Liver (tissue), 9 donors: ENCODE data around the gene INSR. TPM values are rescaled to one million over a fixed set of nuclear protein-coding genes. Genes with fewer than 3 reads are reported as not detected.

ENCODE experiments used
- DNase-seq: peaks from one replicate; pipeline ENCODE4 v3.0.0-alpha.2; 2017; ENCODE audit warnings: low spot score
- H3K27ac ChIP-seq, 2 donors: one replicate each; pipeline ENCODE4 v1.7.0; 2013; ENCODE audit warnings: inconsistent platforms in 2 of 2, low read length in 2 of 2, control low read depth in 1 of 2, low read depth in 1 of 2, mild to moderate bottlenecking in 1 of 2
- H3K27me3 ChIP-seq, 4 donors: one replicate each; pipeline versions ENCODE4 v1.6.1 to v1.7.0; 2013; ENCODE audit warnings: low read length in 3 of 4, inconsistent platforms in 1 of 4, mild to moderate bottlenecking in 1 of 4, moderate library complexity in 1 of 4; ENCODE audit not compliant: control insufficient read depth in 4 of 4, insufficient read depth in 4 of 4
- H3K36me3 ChIP-seq, 4 donors: one replicate each; pipeline versions ENCODE4 v1.6.1 to v1.7.0; 2013; ENCODE audit warnings: low read length in 3 of 4, mild to moderate bottlenecking in 3 of 4, low read depth in 1 of 4, moderate library complexity in 1 of 4; ENCODE audit not compliant: control insufficient read depth in 4 of 4, insufficient read depth in 3 of 4
- H3K4me1 ChIP-seq, 4 donors: one replicate each; pipeline versions ENCODE4 v1.6.1 to v1.7.0; 2013; ENCODE audit warnings: low read length in 3 of 4, mild to moderate bottlenecking in 3 of 4, moderate library complexity in 1 of 4; ENCODE audit not compliant: control insufficient read depth in 4 of 4, insufficient read depth in 4 of 4
- H3K4me3 ChIP-seq, 3 donors: one replicate each; pipeline versions ENCODE4 v1.6.1 to v1.7.0; 2013; ENCODE audit warnings: low read length in 3 of 3, control low read depth in 1 of 3, low read depth in 1 of 3, mild to moderate bottlenecking in 1 of 3
- H3K9ac ChIP-seq, 2 donors: one replicate each; pipeline ENCODE4 v1.7.0; 2013; ENCODE audit warnings: low read length in 2 of 2, mild to moderate bottlenecking in 2 of 2, moderate library complexity in 2 of 2, control low read depth in 1 of 2, low read depth in 1 of 2
- H3K9me3 ChIP-seq, 4 donors: one replicate each; pipeline versions ENCODE4 v1.6.1 to v1.7.0; 2013; ENCODE audit warnings: low read length in 3 of 4; ENCODE audit not compliant: control insufficient read depth in 4 of 4
- CTCF ChIP-seq: fragments of 150-350 bp; IDR thresholded peaks from 2 replicates; pipeline ENCODE4 v1.5.1; 2017; ENCODE audit warnings: improper control_type of control experiment, low read depth, low read length; ENCODE audit not compliant: missing input control
- EGR1 ChIP-seq, 2 donors: IDR thresholded peaks; 2 replicates each; pipeline ENCODE4 v1.6.1; 2016 to 2018; ENCODE audit warnings: antibody characterized with exemption in 2 of 2, low read depth in 2 of 2
- FOXA1 ChIP-seq: IDR thresholded peaks from 2 replicates; pipeline ENCODE4 v1.6.1; 2016; ENCODE audit warnings: antibody characterized with exemption
- FOXA2 ChIP-seq: IDR thresholded peaks from 2 replicates; pipeline ENCODE4 v1.6.1; 2016; ENCODE audit warnings: antibody characterized with exemption
- GABPA ChIP-seq, 2 donors: IDR thresholded peaks in 1 of 2; conservative IDR thresholded peaks in 1 of 2; 2 replicates each; pipeline ENCODE4 v1.6.1; 2016; ENCODE audit warnings: antibody characterized with exemption in 2 of 2, mild to moderate bottlenecking in 1 of 2, moderate library complexity in 1 of 2
- HNF4A ChIP-seq, 2 donors: conservative IDR thresholded peaks; 2 replicates each; pipeline ENCODE4 v1.6.1; 2016; ENCODE audit warnings: antibody characterized with exemption in 2 of 2, mild to moderate bottlenecking in 2 of 2
- HNF4G ChIP-seq: IDR thresholded peaks from 2 replicates; pipeline ENCODE4 v1.6.1; 2016; ENCODE audit warnings: antibody characterized with exemption
- JUND ChIP-seq, 2 donors: IDR thresholded peaks; 2 replicates each; pipeline ENCODE4 v1.6.1; 2016; ENCODE audit warnings: antibody characterized with exemption in 2 of 2
- NR2F2 ChIP-seq: IDR thresholded peaks from 2 replicates; pipeline ENCODE4 v1.6.1; 2016; ENCODE audit warnings: antibody characterized with exemption
- RAD21 ChIP-seq, 2 donors: IDR thresholded peaks; 2 replicates each; pipeline ENCODE4 v1.6.1; 2016; ENCODE audit warnings: antibody characterized with exemption in 2 of 2, mild to moderate bottlenecking in 2 of 2
- REST ChIP-seq: IDR thresholded peaks from 2 replicates; pipeline ENCODE4 v1.6.1; 2016; ENCODE audit warnings: antibody characterized with exemption, mild to moderate bottlenecking
- RXRA ChIP-seq, 2 donors: IDR thresholded peaks; 2 replicates each; pipeline ENCODE4 v1.6.1; 2017 to 2018; ENCODE audit warnings: antibody characterized with exemption in 2 of 2, mild to moderate bottlenecking in 1 of 2
- SP1 ChIP-seq: IDR thresholded peaks from 2 replicates; pipeline ENCODE4 v1.6.1; 2018; ENCODE audit warnings: antibody characterized with exemption, mild to moderate bottlenecking
- TAF1 ChIP-seq: conservative IDR thresholded peaks from 2 replicates; pipeline ENCODE4 v1.6.1; 2016; ENCODE audit warnings: antibody characterized with exemption, mild to moderate bottlenecking
- YY1 ChIP-seq: IDR thresholded peaks from 2 replicates; pipeline ENCODE4 v1.6.1; 2016; ENCODE audit warnings: antibody characterized with exemption, mild to moderate bottlenecking
- ZBTB33 ChIP-seq: IDR thresholded peaks from 2 replicates; pipeline ENCODE4 v1.6.1; 2016; ENCODE audit warnings: antibody characterized with exemption
- WGBS: extraction: QIAGEN DNeasy Blood & Tissue Kit; methylation state at CpG from one replicate; pipeline ENCODE4 v1.1.7; 2013; 5-methylcytosine and 5-hydroxymethylcytosine counted together
- polyA plus RNA-seq, 2 donors: library from polyadenylated mRNA; stranded (reverse) in 1 of 2; unstranded in 1 of 2; fragments of 200-250 nt in 1 of 2; fragments of >200 nt in 1 of 2; fragmentation: Nextera tagmentation in 1 of 2; extraction: Ambion mirVana in 1 of 2; gene quantifications; one replicate each; pipeline versions ENCODE4 v1.2.1 to v1.2.3, GENCODE V29; 2013 to 2015
- total RNA-seq, 2 donors: library from RNA; depleted of rRNA; stranded (reverse); fragments of >200 nt; gene quantifications; one replicate each; pipeline ENCODE4 v1.2.3, GENCODE V29; 2014
- TF ChIP-seq, protein P1 (sequence below): IDR thresholded peaks from 2 replicates; pipeline ENCODE4 v1.6.1; 2016; ENCODE audit warnings: antibody characterized with exemption
- TF ChIP-seq, protein P2 (sequence below): IDR thresholded peaks from 2 replicates; pipeline ENCODE4 v1.6.1; 2016; ENCODE audit warnings: antibody characterized with exemption
- donor health status: healthy.
- donor health status: healthy.
- donor health status: healthy.
- donor health status: healthy.
- donor health status: healthy.

INSR gene
- total and polyA plus RNA-seq, 4 donors, result 16.5 to 97.5 (median 50.8) TPM

DNA sequence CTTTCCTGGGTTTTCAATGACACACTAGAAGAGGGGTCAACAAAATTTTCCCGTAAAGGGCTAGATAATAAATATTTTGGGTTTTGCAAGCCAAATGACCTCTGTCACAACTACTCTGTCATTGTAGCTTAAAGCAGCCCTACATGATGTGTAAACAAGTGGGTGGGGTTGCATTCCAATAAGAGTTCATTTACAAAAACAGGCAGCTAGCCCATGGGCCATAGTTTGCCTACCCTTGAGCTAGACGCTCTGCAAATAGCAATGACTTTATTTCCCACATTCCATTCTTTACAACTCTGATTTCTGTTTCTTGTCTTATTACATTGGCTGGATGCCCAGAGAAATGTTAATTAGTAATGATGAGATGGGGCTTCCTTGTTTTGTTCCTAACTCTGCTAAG is 148.7 kb downstream of the INSR start:
- Histone ChIP-seq H3K27ac (peak overlapping the region; percentile 79 to 84), H3K9me3 (no peaks in the 10 kb centered on the region), H3K4me3 (no peak overlapping the region), H3K9ac (peak overlapping the region in 1 of 2 donors; percentile 46), H3K27me3 (no peaks in the 10 kb centered on the region), H3K4me1 (peaks cover 0 to 13% (median 1%) of the 10 kb centered on the region in 4 donors), H3K36me3 (peaks cover 9 to 25% (median 13%) of the 10 kb centered on the region in 4 donors)
- no peak for DNase-seq
- WGBS, result 25% methylated on average over 2 of the region's 2 CpGs
- TF ChIP-seq TAF1, result no peak
- TF ChIP-seq ZBTB33, result peak; percentile 85
- peak; percentile 85 to 91 for TF ChIP-seq HNF4A (conservative IDR thresholded peaks at IDR 0.05)
- TF ChIP-seq FOXA1, result peak; percentile 92
- peak; percentile 70 for TF ChIP-seq REST
- peak; percentile 75 to 95 for TF ChIP-seq JUND (IDR thresholded peaks at IDR 0.05)
- TF ChIP-seq SP1, result peak; percentile 94
- TF ChIP-seq RXRA (IDR thresholded peaks at IDR 0.05), result peak; percentile 95 to 97
- peak; percentile 88 for TF ChIP-seq NR2F2
- peak in 1 of 2 donors; percentile 37 for TF ChIP-seq EGR1 (IDR thresholded peaks at IDR 0.05; ENCODE audit: low read depth in 2 of 2)
- TF ChIP-seq, protein P1, sequence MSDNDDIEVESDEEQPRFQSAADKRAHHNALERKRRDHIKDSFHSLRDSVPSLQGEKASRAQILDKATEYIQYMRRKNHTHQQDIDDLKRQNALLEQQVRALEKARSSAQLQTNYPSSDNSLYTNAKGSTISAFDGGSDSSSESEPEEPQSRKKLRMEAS, result peak; percentile 65
- TF ChIP-seq YY1, result peak; percentile 75
- peak; percentile 95 for TF ChIP-seq FOXA2
- peak in 1 of 2 donors; percentile 47 for TF ChIP-seq GABPA (IDR thresholded peaks at IDR 0.05 in 1 of 2, conservative IDR thresholded peaks at IDR 0.05 in 1 of 2)
- TF ChIP-seq, protein P2, sequence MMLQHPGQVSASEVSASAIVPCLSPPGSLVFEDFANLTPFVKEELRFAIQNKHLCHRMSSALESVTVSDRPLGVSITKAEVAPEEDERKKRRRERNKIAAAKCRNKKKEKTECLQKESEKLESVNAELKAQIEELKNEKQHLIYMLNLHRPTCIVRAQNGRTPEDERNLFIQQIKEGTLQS, result no peak
- TF ChIP-seq CTCF, result no peak
- peak; percentile 28 to 35 for TF ChIP-seq RAD21 (IDR thresholded peaks at IDR 0.05)
- peak; percentile 49 for TF ChIP-seq HNF4G
